Gastrocnemius medialis (tissue), 4 donors: ENCODE results near the gene TGFB1I1.

Source experiments
- POLR2A ChIP-seq, 2 donors: fragments of 450-650 bp; IDR thresholded peaks; one replicate each; pipeline ENCODE4 v1.6.1; 2017; ENCODE audit warnings: antibody characterized with exemption in 2 of 2, mild to moderate bottlenecking in 2 of 2, moderate library complexity in 2 of 2
- TF ChIP-seq, protein P1 (sequence below), 5 experiments: fragments of 450-650 bp in 3 of 5; fragments of 200-600 bp in 2 of 5; sonication (generic) in 2 of 5; IDR thresholded peaks in 4 of 5; conservative IDR thresholded peaks in 1 of 5; 1 replicate in 4 of 5; 2 replicates in 1 of 5; pipeline ENCODE4 v1.5.1; 2016 to 2019; ENCODE audit warnings: antibody characterized with exemption in 5 of 5, mild to moderate bottlenecking in 3 of 5, moderate library complexity in 3 of 5

DNA sequence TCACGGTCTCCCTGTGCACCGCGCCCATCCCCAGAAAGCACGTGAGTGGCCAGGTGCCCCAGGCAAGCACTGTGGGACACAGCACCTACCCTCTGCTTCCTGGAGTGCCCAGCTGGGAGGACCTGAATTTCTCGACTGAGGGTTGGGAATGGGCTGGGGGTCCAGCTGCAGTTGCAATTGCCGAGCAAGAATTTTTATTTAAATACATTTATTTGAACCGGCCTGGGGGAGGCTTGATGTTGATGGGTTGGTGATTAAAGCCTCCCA is 17.3 kb downstream of the TGFB1I1 start:
- TF ChIP-seq, protein P1, sequence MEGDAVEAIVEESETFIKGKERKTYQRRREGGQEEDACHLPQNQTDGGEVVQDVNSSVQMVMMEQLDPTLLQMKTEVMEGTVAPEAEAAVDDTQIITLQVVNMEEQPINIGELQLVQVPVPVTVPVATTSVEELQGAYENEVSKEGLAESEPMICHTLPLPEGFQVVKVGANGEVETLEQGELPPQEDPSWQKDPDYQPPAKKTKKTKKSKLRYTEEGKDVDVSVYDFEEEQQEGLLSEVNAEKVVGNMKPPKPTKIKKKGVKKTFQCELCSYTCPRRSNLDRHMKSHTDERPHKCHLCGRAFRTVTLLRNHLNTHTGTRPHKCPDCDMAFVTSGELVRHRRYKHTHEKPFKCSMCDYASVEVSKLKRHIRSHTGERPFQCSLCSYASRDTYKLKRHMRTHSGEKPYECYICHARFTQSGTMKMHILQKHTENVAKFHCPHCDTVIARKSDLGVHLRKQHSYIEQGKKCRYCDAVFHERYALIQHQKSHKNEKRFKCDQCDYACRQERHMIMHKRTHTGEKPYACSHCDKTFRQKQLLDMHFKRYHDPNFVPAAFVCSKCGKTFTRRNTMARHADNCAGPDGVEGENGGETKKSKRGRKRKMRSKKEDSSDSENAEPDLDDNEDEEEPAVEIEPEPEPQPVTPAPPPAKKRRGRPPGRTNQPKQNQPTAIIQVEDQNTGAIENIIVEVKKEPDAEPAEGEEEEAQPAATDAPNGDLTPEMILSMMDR (IDR thresholded peaks at IDR 0.05 in 4 of 5, conservative IDR thresholded peaks at IDR 0.05 in 1 of 5), result no peak
- no peak for TF ChIP-seq POLR2A (IDR thresholded peaks at IDR 0.05)
